Measurements from ENCODE around the gene NRN1L.

DNA sequence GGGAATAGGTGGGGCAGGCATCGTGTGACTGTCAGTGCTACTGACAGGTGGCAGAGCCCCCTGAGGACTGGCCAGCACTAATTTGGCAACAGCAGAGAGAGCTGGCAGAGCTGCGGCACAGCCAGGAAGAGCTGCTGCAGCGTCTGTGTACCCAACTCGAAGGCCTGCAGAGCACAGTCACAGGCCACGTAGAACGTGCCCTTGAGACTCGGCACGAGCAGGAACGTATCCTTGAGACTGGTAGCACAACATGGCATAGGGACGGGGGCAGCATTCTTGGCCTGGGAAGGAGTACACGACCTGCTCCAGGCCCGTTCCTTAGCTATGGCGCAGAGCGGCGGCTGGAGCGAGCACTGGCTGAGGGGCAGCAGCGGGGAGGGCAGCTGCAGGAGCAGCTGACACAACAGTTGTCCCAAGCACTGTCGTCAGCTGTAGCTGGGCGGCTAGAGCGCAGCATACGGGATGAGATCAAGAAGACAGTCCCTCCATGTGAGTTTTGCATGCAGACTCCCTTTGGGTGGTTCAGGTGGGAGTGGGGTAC, 3.0 kb upstream of the NRN1L start:
- TF ChIP-seq, protein P1, sequence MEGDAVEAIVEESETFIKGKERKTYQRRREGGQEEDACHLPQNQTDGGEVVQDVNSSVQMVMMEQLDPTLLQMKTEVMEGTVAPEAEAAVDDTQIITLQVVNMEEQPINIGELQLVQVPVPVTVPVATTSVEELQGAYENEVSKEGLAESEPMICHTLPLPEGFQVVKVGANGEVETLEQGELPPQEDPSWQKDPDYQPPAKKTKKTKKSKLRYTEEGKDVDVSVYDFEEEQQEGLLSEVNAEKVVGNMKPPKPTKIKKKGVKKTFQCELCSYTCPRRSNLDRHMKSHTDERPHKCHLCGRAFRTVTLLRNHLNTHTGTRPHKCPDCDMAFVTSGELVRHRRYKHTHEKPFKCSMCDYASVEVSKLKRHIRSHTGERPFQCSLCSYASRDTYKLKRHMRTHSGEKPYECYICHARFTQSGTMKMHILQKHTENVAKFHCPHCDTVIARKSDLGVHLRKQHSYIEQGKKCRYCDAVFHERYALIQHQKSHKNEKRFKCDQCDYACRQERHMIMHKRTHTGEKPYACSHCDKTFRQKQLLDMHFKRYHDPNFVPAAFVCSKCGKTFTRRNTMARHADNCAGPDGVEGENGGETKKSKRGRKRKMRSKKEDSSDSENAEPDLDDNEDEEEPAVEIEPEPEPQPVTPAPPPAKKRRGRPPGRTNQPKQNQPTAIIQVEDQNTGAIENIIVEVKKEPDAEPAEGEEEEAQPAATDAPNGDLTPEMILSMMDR (IDR thresholded peaks at IDR 0.05; ENCODE audit: low read length) = no peak
- no peak for TF ChIP-seq EZH2 (IDR thresholded peaks at IDR 0.05; ENCODE audit: borderline replicate concordance, low read length)

Measured in OCI-LY1 (cell line).